ENCODE data around the gene TUB. TPM values are rescaled to one million over a fixed set of nuclear protein-coding genes. Genes with fewer than 3 reads are reported as not detected.

Gene TUB
- total and polyA plus RNA-seq, 2 of the 8 experiments (the other 6 are each of a cell fraction or from before 2014, with no cell fraction given): 15.3 to 31.3 TPM

DNA sequence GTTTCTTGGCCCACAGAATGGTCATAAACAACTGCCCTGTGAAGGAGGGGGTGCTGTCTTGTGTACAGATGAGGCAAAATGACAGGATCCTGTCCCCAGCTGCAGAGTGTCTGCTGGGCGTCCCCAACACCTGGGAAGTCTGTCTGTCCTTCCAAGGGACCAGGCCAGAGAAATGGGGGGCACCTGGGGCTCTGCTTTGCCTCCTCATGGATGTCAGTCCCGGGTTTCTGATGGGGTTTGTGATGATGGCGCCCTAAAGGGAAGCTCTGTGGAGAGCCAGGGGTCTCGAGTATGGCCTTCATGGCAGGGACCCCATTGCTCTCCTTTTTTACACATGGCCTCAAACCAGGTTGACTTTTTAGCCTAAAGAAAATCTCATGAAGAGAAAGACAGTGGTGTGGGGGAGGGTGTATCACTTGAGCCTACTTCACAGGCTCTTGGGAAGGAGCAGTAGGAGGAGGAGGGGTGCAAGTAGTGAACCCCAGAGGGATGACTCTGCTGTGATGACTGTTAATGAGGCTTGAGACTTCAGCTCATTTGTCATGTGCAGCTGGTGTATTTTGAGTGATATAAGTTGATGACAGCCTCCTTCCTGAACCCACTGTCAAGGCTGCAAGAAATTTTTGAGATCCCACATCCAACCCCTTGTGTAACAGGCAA lies 40.6 kb upstream of the TUB start:
- Histone ChIP-seq H3K9me3 (ENCODE audit: insufficient read depth in 2 of 2, low read depth in 1 of 2, low read length in 1 of 2) (no peaks in the 10 kb centered on the region), H3K23me2 (ENCODE audit: low read depth, low read length) (no peaks in the 10 kb centered on the region), H2AFZ (ENCODE audit: low read length) (no peak overlapping the region), H4K91ac (replicated peaks; ENCODE audit: insufficient read length, low read length) (no peak overlapping the region), H3K14ac (ENCODE audit: insufficient read length) (no peak overlapping the region), H3K79me2 (ENCODE audit: control insufficient read depth in 1 of 2, insufficient read depth in 2 of 2, low read length in 2 of 2) (no peaks in the 10 kb centered on the region), H3K4ac (replicated peaks; ENCODE audit: insufficient read length, low read depth, low read length) (no peak overlapping the region), H3K79me1 (ENCODE audit: low read depth, low read length) (no peaks in the 10 kb centered on the region), H3K36me3 (ENCODE audit: control insufficient read depth in 2 of 4, insufficient read depth in 4 of 4, low read length in 3 of 4) (no peaks in the 10 kb centered on the region), H3K9ac (replicated peaks in 1 of 4; ENCODE audit: extremely low read depth in 1 of 4, low read depth in 3 of 4, low read length in 3 of 4) (no peak overlapping the region), H4K8ac (ENCODE audit: extremely low read depth, insufficient read depth, low read length) (no peak overlapping the region), H3K4me3 (ENCODE audit: extremely low read depth in 1 of 4, insufficient read depth in 2 of 4, low read depth in 3 of 4, low read length in 4 of 4) (no peak overlapping the region), H4K20me1 (replicated peaks in 1 of 2; ENCODE audit: control insufficient read depth in 1 of 2, insufficient read depth in 2 of 2, low read length in 2 of 2) (no peaks in the 10 kb centered on the region), H4K5ac (ENCODE audit: insufficient read length, low read depth, low read length) (no peak overlapping the region), H3K56ac (replicated peaks; ENCODE audit: insufficient read length, low read depth, low read length) (no peak overlapping the region), H3K18ac (ENCODE audit: extremely low read depth, low read length) (no peak overlapping the region), H3K4me1 (replicated peaks in 1 of 4; ENCODE audit: control insufficient read depth in 3 of 4, insufficient read depth in 4 of 4, low read length in 3 of 4) (no peaks in the 10 kb centered on the region; a peak in 1 of 7 replicates), H3K4me2 (ENCODE audit: insufficient read depth in 1 of 2, low read depth in 2 of 2, low read length in 2 of 2) (no peak overlapping the region), H2BK120ac (replicated peaks; ENCODE audit: low read depth, low read length) (no peak overlapping the region), H2BK5ac (ENCODE audit: low read depth, low read length) (no peak overlapping the region), H3K27me3 (replicated peaks in 1 of 4; ENCODE audit: control insufficient read depth in 3 of 4, extremely low read depth in 1 of 4, insufficient read depth in 3 of 4, low read length in 3 of 4) (no peaks in the 10 kb centered on the region; a peak in 1 of 7 replicates), H2BK12ac (ENCODE audit: low read depth, low read length) (no peak overlapping the region), H3K27ac (ENCODE audit: low read depth, low read length) (no peak overlapping the region), H2BK20ac (ENCODE audit: low read length) (no peak overlapping the region), H2BK15ac (ENCODE audit: low read length) (no peak overlapping the region), H2AK5ac (ENCODE audit: low read depth, low read length) (no peak overlapping the region), H3K23ac (ENCODE audit: insufficient read length) (no peak overlapping the region)
- no peak for TF ChIP-seq SRF (IDR thresholded peaks at IDR 0.05; ENCODE audit: low read depth, low read length)
- TF ChIP-seq ASH2L (IDR thresholded peaks at IDR 0.05; ENCODE audit: low read length): no peak
- no peak for TF ChIP-seq CTBP2 (IDR thresholded peaks at IDR 0.05; ENCODE audit: borderline replicate concordance, insufficient read depth, insufficient read length, low read length)
- TF ChIP-seq GABPA (IDR thresholded peaks at IDR 0.05; ENCODE audit: borderline replicate concordance, insufficient read depth, low read length): no peak
- TF ChIP-seq, protein P1, sequence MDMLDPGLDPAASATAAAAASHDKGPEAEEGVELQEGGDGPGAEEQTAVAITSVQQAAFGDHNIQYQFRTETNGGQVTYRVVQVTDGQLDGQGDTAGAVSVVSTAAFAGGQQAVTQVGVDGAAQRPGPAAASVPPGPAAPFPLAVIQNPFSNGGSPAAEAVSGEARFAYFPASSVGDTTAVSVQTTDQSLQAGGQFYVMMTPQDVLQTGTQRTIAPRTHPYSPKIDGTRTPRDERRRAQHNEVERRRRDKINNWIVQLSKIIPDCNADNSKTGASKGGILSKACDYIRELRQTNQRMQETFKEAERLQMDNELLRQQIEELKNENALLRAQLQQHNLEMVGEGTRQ (IDR thresholded peaks at IDR 0.05; ENCODE audit: low read length): no peak
- no peak for TF ChIP-seq RBBP5 (IDR thresholded peaks at IDR 0.05; ENCODE audit: borderline replicate concordance, low read depth, low read length)
- no peak for TF ChIP-seq KDM4A (IDR thresholded peaks at IDR 0.05; ENCODE audit: low read depth, low read length, severe bottlenecking)
- TF ChIP-seq SAP30 (IDR thresholded peaks at IDR 0.05; ENCODE audit: insufficient read depth, insufficient replicate concordance, low read length): no peak
- no peak for TF ChIP-seq CREB1 (IDR thresholded peaks at IDR 0.05)
- TF ChIP-seq SIN3A (conservative IDR thresholded peaks at IDR 0.05 in 1 of 2, IDR thresholded peaks at IDR 0.05 in 1 of 2; ENCODE audit: low read depth in 1 of 2, low read length in 2 of 2): no peak
- TF ChIP-seq TEAD4 (IDR thresholded peaks at IDR 0.05; ENCODE audit: low read depth, low read length): no peak
- FAIRE-seq (no peak), DNase-seq (ENCODE audit: low read depth in 1 of 2, low spot score in 2 of 2) (peak in 1 of 2 experiments; percentile 7)
- CTCF ChIA-PET (ENCODE audit: partially characterized antibody): interaction anchor here (0.9 to 31.7 kb wide), 3 partner anchors 14 to 50 kb away, joined by 5 to 1283 read pairs (median 6); partner anchors contain the start of gene TUB
- POLR2A ChIA-PET (ENCODE audit: partially characterized antibody): no interaction called here
- WGBS, 2 experiments (ENCODE audit: extremely low coverage in 1 of 2, insufficient coverage in 1 of 2, insufficient read length in 1 of 2, insufficient replicate concordance in 2 of 2, low coverage in 1 of 2, low lambda C conversion rate in 2 of 2, missing lambda C conversion rate in 1 of 2): 95% methylated on average over 4 of the region's 4 CpGs; no CpG with 5 or more reads in 1 of the 2 experiments
